Peyer's patch (tissue), 4 donors: ENCODE data around the gene PRSS8. TPM values are rescaled to one million over a fixed set of nuclear protein-coding genes. Genes with fewer than 3 reads are reported as not detected.

Source experiments
- DNase-seq, 3 donors: peaks; one replicate each; pipeline ENCODE4 v3.0.0-alpha.2; 2017 to 2019
- H3K27ac ChIP-seq, 4 donors: fragments of 200-600 bp; sonication (generic); one replicate each; pipeline ENCODE4 v1.5.1; 2016 to 2019
- H3K27me3 ChIP-seq, 2 donors: fragments of 200-600 bp; sonication (generic); one replicate each; pipeline ENCODE4 v1.5.1; 2019
- H3K36me3 ChIP-seq, 3 donors: fragments of 200-600 bp; sonication (generic); one replicate each; pipeline ENCODE4 v1.5.1; 2016 to 2019
- H3K4me1 ChIP-seq, 4 donors: fragments of 200-600 bp; sonication (generic); one replicate each; pipeline ENCODE4 v1.5.1; 2016 to 2019
- H3K4me3 ChIP-seq, 4 donors: fragments of 200-600 bp; sonication (generic); 1 replicate in 3 of 4; 2 replicates in 1 of 4; pipeline ENCODE4 v1.5.1; 2016 to 2019; ENCODE audit warnings: mild to moderate bottlenecking in 1 of 4
- H3K9me3 ChIP-seq, 4 donors: fragments of 200-600 bp; sonication (generic); one replicate each; pipeline ENCODE4 v1.5.1; 2016 to 2019; ENCODE audit warnings: mild to moderate bottlenecking in 1 of 4
- POLR2A ChIP-seq, 2 donors: fragments of 450-650 bp; IDR thresholded peaks; one replicate each; pipeline ENCODE4 v1.5.1; 2017; ENCODE audit warnings: antibody characterized with exemption in 2 of 2, mild to moderate bottlenecking in 2 of 2, moderate library complexity in 2 of 2
- total RNA-seq, 4 donors: library from RNA; depleted of rRNA; stranded (reverse); fragments of >200 nt; gene quantifications; one replicate each; pipeline ENCODE4 v1.1.0, GENCODE V29; 2016
- TF ChIP-seq, protein P1 (sequence below), 6 experiments: fragments of 450-650 bp in 4 of 6; fragments of 200-600 bp in 2 of 6; sonication (generic) in 1 of 6; IDR thresholded peaks; one replicate each; pipeline ENCODE4 v1.5.1; 2017 to 2019; ENCODE audit warnings: antibody characterized with exemption in 6 of 6, mild to moderate bottlenecking in 3 of 6, moderate library complexity in 1 of 6

The PRSS8 gene
- total RNA-seq, 4 donors from 2014 or later: 27.2 to 666 (median 549) TPM

DNA sequence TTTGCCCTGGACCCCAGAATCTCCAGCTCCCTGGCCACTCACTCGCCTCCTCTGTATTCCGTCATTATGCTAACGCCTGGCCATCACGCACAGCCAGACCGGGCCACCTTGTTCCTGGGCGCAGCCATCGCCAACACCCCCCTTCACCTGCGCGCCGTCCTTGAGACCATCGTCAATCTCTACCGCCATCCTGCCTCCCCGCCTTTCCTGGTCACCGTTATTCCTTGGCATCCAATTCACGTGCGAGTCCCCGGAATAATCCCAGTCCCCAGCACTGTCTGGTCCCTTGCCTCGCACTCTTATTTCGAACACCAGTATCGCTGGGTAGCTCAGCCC lies 41.5 kb downstream of the PRSS8 start:
- peaks cover 0 to 19% (median 13%) of the 10 kb centered on the region in 4 donors for H3K4me1 ChIP-seq
- no peaks in the 10 kb centered on the region for H3K27me3 ChIP-seq
- no peak for TF ChIP-seq POLR2A (IDR thresholded peaks at IDR 0.05)
- TF ChIP-seq, protein P1, sequence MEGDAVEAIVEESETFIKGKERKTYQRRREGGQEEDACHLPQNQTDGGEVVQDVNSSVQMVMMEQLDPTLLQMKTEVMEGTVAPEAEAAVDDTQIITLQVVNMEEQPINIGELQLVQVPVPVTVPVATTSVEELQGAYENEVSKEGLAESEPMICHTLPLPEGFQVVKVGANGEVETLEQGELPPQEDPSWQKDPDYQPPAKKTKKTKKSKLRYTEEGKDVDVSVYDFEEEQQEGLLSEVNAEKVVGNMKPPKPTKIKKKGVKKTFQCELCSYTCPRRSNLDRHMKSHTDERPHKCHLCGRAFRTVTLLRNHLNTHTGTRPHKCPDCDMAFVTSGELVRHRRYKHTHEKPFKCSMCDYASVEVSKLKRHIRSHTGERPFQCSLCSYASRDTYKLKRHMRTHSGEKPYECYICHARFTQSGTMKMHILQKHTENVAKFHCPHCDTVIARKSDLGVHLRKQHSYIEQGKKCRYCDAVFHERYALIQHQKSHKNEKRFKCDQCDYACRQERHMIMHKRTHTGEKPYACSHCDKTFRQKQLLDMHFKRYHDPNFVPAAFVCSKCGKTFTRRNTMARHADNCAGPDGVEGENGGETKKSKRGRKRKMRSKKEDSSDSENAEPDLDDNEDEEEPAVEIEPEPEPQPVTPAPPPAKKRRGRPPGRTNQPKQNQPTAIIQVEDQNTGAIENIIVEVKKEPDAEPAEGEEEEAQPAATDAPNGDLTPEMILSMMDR (IDR thresholded peaks at IDR 0.05): no peak
- H3K9me3 ChIP-seq: no peaks in the 10 kb centered on the region
- peaks cover 0 to 24% (median 0%) of the 10 kb centered on the region in 3 donors for H3K36me3 ChIP-seq
- DNase-seq: peak in 1 of 3 donors; percentile 51
- peak overlapping the region; percentile 85 to 91 (median 88) for H3K27ac ChIP-seq
- peak overlapping the region; percentile 70 to 79 (median 74) for H3K4me3 ChIP-seq

DNA sequence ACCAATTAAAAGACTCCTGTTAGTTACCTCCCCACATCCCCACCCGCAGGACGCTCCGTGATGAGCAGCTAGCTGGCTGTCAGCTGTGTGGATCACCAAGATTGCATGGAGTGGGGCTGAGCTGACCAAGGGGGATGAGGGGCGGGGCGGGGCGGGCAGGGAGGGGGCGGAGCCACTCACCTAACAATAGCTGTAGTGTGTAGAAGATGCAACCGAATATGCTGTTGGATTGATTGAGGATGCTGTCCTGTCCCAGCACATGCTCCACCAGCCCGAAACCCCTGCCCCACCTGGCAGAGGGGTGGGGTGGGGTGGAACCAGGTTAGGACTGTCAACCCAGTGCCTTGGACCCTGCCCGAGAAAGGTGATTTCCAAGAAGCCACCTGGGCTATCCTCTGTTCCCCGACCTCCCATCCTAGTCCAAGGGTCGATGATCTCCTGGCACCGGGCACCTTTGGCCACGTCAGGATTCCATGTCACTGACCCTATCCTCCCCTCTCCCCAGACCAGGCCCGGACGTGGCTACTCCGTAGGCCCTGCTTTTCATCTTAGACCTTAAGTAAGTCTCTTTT lies 42.3 kb downstream of the PRSS8 start:
- DNase-seq: peak in 2 of 3 donors; percentile 71 to 81
- peak overlapping the region in 1 of 4 donors; percentile 67 for H3K27ac ChIP-seq
- peak overlapping the region in 2 of 4 donors; percentile 70 to 71 for H3K4me3 ChIP-seq

DNA sequence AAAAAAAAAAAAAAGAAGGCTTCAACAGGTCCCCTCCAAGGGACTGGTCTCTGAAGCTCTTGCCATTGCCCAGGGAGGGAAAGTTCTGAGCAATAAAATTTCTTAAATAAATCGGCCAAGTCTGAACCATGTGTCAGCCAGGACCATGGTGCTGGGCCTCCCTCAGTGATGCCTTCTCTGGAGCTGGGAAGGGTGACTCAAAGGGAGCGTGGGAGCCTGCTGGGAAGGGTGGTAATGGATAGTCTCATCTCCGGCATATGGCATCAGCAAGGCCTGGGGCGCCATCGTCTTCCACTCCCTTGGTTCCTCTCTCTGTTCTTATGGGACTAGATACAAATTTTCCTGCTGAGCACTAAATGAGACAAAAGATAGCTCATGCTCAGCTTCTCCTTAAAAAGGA lies 43.2 kb downstream of the PRSS8 start:
- Histone ChIP-seq H3K27ac (no peak overlapping the region), H3K4me3 (no peak overlapping the region), H3K27me3 (no peaks in the 10 kb centered on the region), H3K9me3 (no peaks in the 10 kb centered on the region), H3K4me1 (peaks cover 0 to 19% (median 13%) of the 10 kb centered on the region in 4 donors), H3K36me3 (peaks cover 0 to 31% (median 0%) of the 10 kb centered on the region in 3 donors)
- no peak for DNase-seq
- no peak for TF ChIP-seq POLR2A (IDR thresholded peaks at IDR 0.05)
- TF ChIP-seq, protein P1 (IDR thresholded peaks at IDR 0.05): no peak

More for the DNA sequence above, 42.3 kb downstream of the PRSS8 start:
- H3K36me3 ChIP-seq: peaks cover 0 to 31% (median 0%) of the 10 kb centered on the region in 3 donors
- no peaks in the 10 kb centered on the region for H3K27me3 ChIP-seq
- peaks cover 0 to 19% (median 13%) of the 10 kb centered on the region in 4 donors for H3K4me1 ChIP-seq
- TF ChIP-seq, protein P1 (IDR thresholded peaks at IDR 0.05): no peak
- peak in 1 of 2 donors; percentile 52 for TF ChIP-seq POLR2A (IDR thresholded peaks at IDR 0.05)
- H3K9me3 ChIP-seq: no peaks in the 10 kb centered on the region

DNA sequence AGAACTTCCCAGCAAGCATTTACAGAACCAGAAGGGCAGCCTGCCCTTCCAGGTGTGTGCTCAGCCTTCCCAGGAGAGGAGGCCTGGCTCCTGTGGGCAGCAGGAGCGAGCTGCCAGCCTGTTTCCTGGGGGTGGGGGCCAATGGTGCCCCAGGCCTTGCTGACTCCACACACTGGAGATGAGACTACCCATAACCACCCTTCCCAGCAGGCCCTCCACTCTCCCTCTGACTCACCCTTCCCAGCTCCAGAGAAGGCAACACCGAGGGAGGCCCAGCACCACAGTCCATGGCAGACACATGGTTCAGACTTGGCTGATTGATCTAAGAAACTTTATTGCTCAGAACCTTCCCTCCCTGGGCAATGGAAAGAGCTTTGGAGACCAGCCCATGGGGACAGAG lies 45.0 kb downstream of the PRSS8 start:
- H3K9me3 ChIP-seq: no peaks in the 10 kb centered on the region
- no peak overlapping the region for H3K27ac ChIP-seq
- TF ChIP-seq, protein P1 (IDR thresholded peaks at IDR 0.05): no peak
- no peak for TF ChIP-seq POLR2A (IDR thresholded peaks at IDR 0.05)
- H3K36me3 ChIP-seq: peaks cover 0 to 41% (median 0%) of the 10 kb centered on the region in 3 donors
- no peak overlapping the region for H3K4me3 ChIP-seq
- H3K27me3 ChIP-seq: no peaks in the 10 kb centered on the region
- peaks cover 0 to 15% (median 9%) of the 10 kb centered on the region in 4 donors for H3K4me1 ChIP-seq
- no peak for DNase-seq

DNA sequence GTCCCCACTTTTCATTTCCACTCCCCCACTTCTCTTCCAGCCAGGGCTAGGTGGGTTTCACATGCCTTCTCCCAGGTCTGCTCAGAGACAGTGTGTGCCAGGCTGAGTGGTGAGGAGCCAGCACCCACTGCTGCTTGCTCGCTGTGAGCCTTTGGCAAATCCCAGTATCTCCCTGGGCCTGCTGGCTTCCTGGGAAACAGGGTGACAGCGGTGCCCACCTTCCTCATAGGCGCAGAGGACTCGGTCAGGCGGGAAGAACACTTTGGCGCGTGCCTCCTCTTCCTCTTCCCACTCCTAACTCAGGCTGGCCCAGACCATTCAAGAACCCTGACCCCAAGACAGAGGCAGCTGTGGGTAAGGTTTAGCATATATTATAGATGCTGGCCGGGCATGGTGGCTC lies 46.3 kb downstream of the PRSS8 start:
- TF ChIP-seq POLR2A (IDR thresholded peaks at IDR 0.05): no peak
- TF ChIP-seq, protein P1 (IDR thresholded peaks at IDR 0.05): no peak

More for the DNA sequence above, 46.3 kb downstream of the PRSS8 start:
- Histone ChIP-seq H3K27me3 (no peaks in the 10 kb centered on the region), H3K27ac (no peak overlapping the region), H3K4me1 (peaks cover 0 to 6% (median 3%) of the 10 kb centered on the region in 4 donors), H3K4me3 (no peak overlapping the region), H3K36me3 (peaks cover 0 to 46% (median 0%) of the 10 kb centered on the region in 3 donors), H3K9me3 (no peaks in the 10 kb centered on the region)
- DNase-seq: no peak
